Ovary (tissue), 9 donors: ENCODE data around the gene RABGAP1L. TPM values are rescaled to one million over a fixed set of nuclear protein-coding genes. Genes with fewer than 3 reads are reported as not detected.
A peak's percentile ranks its signal among the peaks of the same experiment; 100 is the strongest.

Experiments
- DNase-seq, 5 donors: peaks; one replicate each; pipeline ENCODE4 v3.0.0-alpha.2; 2019 to 2020
- H3K27ac ChIP-seq, 2 donors: fragments of 200-600 bp; one replicate each; pipeline versions ENCODE4 v1.5.1 to v1.8.0; 2019 to 2022
- H3K27me3 ChIP-seq: fragments of 200-600 bp; one replicate; pipeline ENCODE4 v1.8.0; 2022
- H3K36me3 ChIP-seq: fragments of 200-600 bp; sonication (generic); one replicate; pipeline ENCODE4 v1.5.1; 2019
- H3K4me1 ChIP-seq: one replicate; pipeline ENCODE4 v1.8.1; 2013; ENCODE audit warnings: mild to moderate bottlenecking, moderate library complexity; ENCODE audit not compliant: insufficient read depth
- H3K4me3 ChIP-seq: fragments of 200-600 bp; sonication (generic); one replicate; pipeline ENCODE4 v1.5.1; 2017
- H3K9me3 ChIP-seq, 2 donors: fragments of 200-600 bp in 1 of 2; sonication (generic) in 1 of 2; one replicate each; pipeline versions ENCODE4 v1.5.1 to v1.8.1; 2013 to 2019; ENCODE audit warnings: mild to moderate bottlenecking in 1 of 2, moderate library complexity in 1 of 2
- EP300 ChIP-seq: sonication (generic); formaldehyde crosslinking; IDR thresholded peaks from one replicate; pipeline ENCODE4 v1.6.1; 2017; ENCODE audit warnings: antibody characterized with exemption
- POLR2A ChIP-seq: fragments of 450-650 bp; IDR thresholded peaks from one replicate; pipeline ENCODE4 v1.6.1; 2017; ENCODE audit warnings: antibody characterized with exemption, mild to moderate bottlenecking, moderate library complexity
- WGBS, 3 donors: extraction: QIAGEN DNeasy Blood & Tissue Kit in 1 of 3; methylation state at CpG; one replicate each; pipeline versions ENCODE4 v1.1.5 to v1.1.7; 2013 to 2017; 5-methylcytosine and 5-hydroxymethylcytosine counted together
- intact Hi-C, 4 donors: fragments of 100-400 bp; cut with DNase I; formaldehyde crosslinking; loops; one replicate each; pipeline versions ENCODE4 v1.11.0 to v1.15.1; 2022 to 2023
- polyA plus RNA-seq, 2 donors: library from polyadenylated mRNA; stranded (reverse); fragments of 200-250 nt in 1 of 2; fragments of 350-450 nt in 1 of 2; fragmentation: Illumina TruSeq in 1 of 2; extraction: RNeasy Lipid Tissue Mini Kit (QIAGEN cat#74804) in 1 of 2; gene quantifications; one replicate each; pipeline ENCODE4 v1.2.3, GENCODE V29; 2013 to 2014
- total RNA-seq, 7 donors: library from RNA; depleted of rRNA in 2 of 7; stranded (reverse); fragments of >200 nt in 2 of 7; fragmentation: NEBNext Ultra II Directional in 3 of 7; extraction: Animal tissue kit (Norgen Biotek cat#: 25700) in 3 of 7; gene quantifications; one replicate each; pipeline versions ENCODE4 v1.1.0 to v1.2.4, GENCODE V29; 2016 to 2023
- TF ChIP-seq, protein P1 (sequence below), 3 donors: fragments of 450-650 bp in 2 of 3; fragments of 200-600 bp in 1 of 3; IDR thresholded peaks; one replicate each; pipeline versions ENCODE4 v1.5.1 to v1.8.0; 2016 to 2022; ENCODE audit warnings: antibody characterized with exemption in 3 of 3, mild to moderate bottlenecking in 1 of 3
- donor health status: DM: no; HTN: no; CAD: no; lungs with moderate emphysema.
- donor health status: DM: no; HTN: no; CAD: no.
- donor health status: Bipolar disorder and iron deficiency.
- donor health status: DM: yes; HTN: yes; CAD: no.
- donor health status: DM: no; HTN: no; CAD: no.
- donor health status: DM: yes; HTN: yes; CAD: no.

The RABGAP1L gene
- total and polyA plus RNA-seq, 9 donors: 17.1 to 56.5 (median 43.6) TPM

DNA sequence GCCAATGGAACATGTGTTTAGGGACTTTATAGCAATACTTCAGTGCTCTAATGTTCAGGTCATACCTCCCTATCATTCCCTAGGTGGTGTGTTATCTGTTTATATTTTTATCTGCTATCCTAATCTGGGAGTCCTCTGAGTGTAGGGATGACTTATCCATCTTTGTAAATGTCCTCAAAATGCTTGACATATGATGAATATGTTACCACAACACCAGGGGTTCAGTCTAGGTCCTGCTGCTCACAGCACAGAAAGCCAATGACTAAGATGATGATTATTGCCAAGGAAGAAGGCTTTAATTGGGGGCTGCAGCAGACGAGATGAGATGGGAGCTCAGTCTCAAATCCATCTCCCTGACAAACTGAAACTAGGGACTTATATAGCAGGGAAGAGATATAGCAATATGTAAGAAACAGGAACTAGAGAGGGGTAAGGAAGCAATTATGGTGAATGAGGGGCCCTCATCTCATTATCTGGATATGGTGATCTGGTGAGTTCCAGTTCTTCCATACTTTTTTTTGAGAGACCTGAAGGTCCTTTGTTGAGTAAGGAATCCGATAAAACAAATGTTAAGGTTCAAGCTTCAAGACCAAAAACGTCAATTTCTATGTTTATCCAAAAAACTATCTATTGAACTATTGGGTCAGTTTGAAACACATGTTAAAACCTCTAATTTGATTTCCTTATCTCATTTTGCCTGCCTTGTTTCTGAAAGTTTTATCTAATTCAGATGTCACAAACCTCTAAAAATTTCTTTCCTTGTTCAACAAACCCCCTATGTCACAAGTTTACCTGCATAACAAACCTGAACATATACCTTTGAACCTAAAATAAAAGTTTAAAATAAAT lies 583.7 kb downstream of the RABGAP1L start:
- no peak for TF ChIP-seq POLR2A
- TF ChIP-seq EP300: no peak
- TF ChIP-seq, protein P1, sequence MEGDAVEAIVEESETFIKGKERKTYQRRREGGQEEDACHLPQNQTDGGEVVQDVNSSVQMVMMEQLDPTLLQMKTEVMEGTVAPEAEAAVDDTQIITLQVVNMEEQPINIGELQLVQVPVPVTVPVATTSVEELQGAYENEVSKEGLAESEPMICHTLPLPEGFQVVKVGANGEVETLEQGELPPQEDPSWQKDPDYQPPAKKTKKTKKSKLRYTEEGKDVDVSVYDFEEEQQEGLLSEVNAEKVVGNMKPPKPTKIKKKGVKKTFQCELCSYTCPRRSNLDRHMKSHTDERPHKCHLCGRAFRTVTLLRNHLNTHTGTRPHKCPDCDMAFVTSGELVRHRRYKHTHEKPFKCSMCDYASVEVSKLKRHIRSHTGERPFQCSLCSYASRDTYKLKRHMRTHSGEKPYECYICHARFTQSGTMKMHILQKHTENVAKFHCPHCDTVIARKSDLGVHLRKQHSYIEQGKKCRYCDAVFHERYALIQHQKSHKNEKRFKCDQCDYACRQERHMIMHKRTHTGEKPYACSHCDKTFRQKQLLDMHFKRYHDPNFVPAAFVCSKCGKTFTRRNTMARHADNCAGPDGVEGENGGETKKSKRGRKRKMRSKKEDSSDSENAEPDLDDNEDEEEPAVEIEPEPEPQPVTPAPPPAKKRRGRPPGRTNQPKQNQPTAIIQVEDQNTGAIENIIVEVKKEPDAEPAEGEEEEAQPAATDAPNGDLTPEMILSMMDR (IDR thresholded peaks at IDR 0.05): no peak
- Histone ChIP-seq H3K9me3 (no peaks in the 10 kb centered on the region), H3K36me3 (no peaks in the 10 kb centered on the region), H3K4me1 (no peaks in the 10 kb centered on the region), H3K27me3 (no peaks in the 10 kb centered on the region), H3K27ac (no peak overlapping the region), H3K4me3 (no peak overlapping the region)
- 60 to 65% (median 63%) methylated on average over 3 of the region's 3 CpGs for WGBS, 3 donors
- no peak for DNase-seq
- intact Hi-C loops: loop anchor here in 2 of 4 donors (2.0 to 10.0 kb wide), 3 partner anchors 481 to 1328 kb away; no protein-coding TSS in a partner anchor

DNA sequence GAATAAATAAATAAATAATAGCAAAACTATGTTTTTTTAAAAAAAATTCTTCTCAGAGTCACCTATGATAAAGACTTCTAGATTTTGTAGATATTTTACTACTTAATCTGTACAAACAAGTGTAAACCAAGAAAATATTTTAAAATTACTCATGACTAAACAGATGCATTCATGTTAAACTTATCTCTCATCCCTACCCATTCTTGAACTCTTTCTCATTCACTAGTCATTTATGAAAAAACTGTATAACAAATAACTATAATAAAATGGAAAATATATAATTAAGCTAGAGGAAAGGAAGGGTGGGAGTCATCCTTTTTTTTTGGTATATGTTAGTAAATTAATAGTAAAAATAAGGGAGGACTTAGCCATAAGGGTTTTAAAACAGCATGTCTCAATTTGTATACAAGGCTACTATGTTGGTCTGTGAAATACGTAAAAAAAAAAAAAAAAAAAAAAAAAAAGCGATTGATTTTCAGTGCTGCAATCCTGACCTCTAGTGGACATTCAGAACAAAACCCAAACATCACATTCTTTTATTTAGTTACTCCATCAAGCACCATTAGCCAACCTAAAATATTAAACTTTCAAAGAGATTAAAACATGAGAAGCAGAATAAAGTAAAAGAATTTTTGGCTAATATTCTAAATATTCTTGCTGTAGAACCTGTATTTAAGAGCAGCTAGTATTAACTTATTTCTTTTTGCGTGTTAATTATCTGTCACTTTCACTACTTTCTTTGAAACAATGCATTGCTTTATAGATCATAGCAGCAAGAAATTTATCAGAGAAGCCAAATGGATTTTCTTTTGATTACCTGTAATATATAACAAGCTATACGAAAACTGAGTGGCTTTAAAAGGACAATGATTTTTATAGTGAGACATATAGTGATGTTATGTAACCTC lies 584.6 kb downstream of the RABGAP1L start:
- Histone ChIP-seq H3K9me3 (no peaks in the 10 kb centered on the region), H3K27me3 (no peaks in the 10 kb centered on the region), H3K36me3 (no peaks in the 10 kb centered on the region), H3K4me1 (no peaks in the 10 kb centered on the region), H3K27ac (no peak overlapping the region), H3K4me3 (no peak overlapping the region)
- no peak for DNase-seq
- no peak for TF ChIP-seq EP300
- TF ChIP-seq, protein P1 (IDR thresholded peaks at IDR 0.05): peak in 2 of 3 donors; percentile 42 to 51
- WGBS, 3 donors: 21 to 29% (median 27%) methylated on average over 4 of the region's 4 CpGs
- intact Hi-C loops: loop anchor here in 2 of 4 donors (2.0 to 10.0 kb wide), 3 partner anchors 482 to 1329 kb away; no protein-coding TSS in a partner anchor

DNA sequence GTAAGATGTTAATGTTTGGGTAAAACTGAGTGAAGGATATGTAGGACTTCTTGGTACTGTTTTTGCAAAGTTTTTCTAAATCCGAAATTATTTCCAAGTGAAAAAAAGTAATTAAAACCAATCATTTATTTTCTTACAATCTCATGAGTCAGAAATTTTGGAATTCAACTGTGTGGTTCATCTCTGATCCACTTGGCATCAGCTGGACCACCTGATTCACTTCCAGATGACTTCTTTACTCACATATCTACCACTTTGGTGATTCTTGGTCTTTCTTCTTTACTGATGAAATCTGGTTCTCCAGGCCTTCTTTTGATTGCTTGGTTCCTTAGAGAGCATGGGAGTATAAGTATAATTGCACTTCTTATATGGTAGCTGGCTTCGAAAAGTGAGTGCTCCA lies 585.6 kb downstream of the RABGAP1L start:
- DNase-seq: no peak
- Histone ChIP-seq H3K4me3 (no peak overlapping the region), H3K9me3 (no peaks in the 10 kb centered on the region), H3K4me1 (no peaks in the 10 kb centered on the region), H3K27ac (no peak overlapping the region), H3K27me3 (no peaks in the 10 kb centered on the region), H3K36me3 (no peaks in the 10 kb centered on the region)
- 67 to 78% (median 78%) methylated on average over 2 of the region's 2 CpGs for WGBS, 3 donors
- intact Hi-C loops: loop anchor here in 2 of 4 donors (5.0 to 10.0 kb wide), 2 partner anchors 483 to 1330 kb away; no protein-coding TSS in a partner anchor
- TF ChIP-seq EP300 (no peak), POLR2A (no peak)
- TF ChIP-seq, protein P1 (IDR thresholded peaks at IDR 0.05): no peak
